Measurements from ENCODE around the gene SLC35F5. TPM values are rescaled to one million over a fixed set of nuclear protein-coding genes. Genes with fewer than 3 reads are reported as not detected.

Gene SLC35F5
- total and polyA plus RNA-seq, 2 experiments from 2014 or later: 10.9 to 30.5 TPM

- no peak overlapping the region for H3K27ac ChIP-seq (ENCODE audit: low read depth)
- no peak for ATAC-seq
- no peak overlapping the region for H3K27ac Mint-ChIP-seq
These were observed 71.0 kb downstream of the SLC35F5 start for GRCh38 chr2:113685471-113685870.

More at GRCh38 chr2:113685471-113685870, 71.0 kb downstream of the SLC35F5 start:
- Histone ChIP-seq H3K79me2 (replicated peaks; ENCODE audit: insufficient read depth) (no peaks in the 10 kb centered on the region), H3K27me3 (ENCODE audit: insufficient read depth) (peaks cover 15% of the 10 kb centered on the region), H4K20me1 (replicated peaks; ENCODE audit: insufficient read depth) (peaks cover 2% of the 10 kb centered on the region; the same call in 1 of the 2 replicates), H3F3A (replicated peaks; ENCODE audit: low read depth) (no peaks in the 10 kb centered on the region), H3K36me3 (ENCODE audit: insufficient read depth) (no peaks in the 10 kb centered on the region), H3K4me1 (ENCODE audit: insufficient read depth) (no peaks in the 10 kb centered on the region), H3K4me3 (no peak overlapping the region), H3K9me2 (ENCODE audit: insufficient read depth) (no peaks in the 10 kb centered on the region), H3K4me2 (no peak overlapping the region), H2AFZ (no peak overlapping the region)
- Mint-ChIP-seq H3K4me1 (no peaks in the 10 kb centered on the region), H3K4me3 (no peak overlapping the region), H3K36me3 (ENCODE audit: low read depth) (no peaks in the 10 kb centered on the region), H3K9me3 (peaks cover 6% of the 10 kb centered on the region; the same call in 2 of the 3 replicates), H3K27me3 (ENCODE audit: insufficient read depth, low read depth, poor library complexity) (peaks cover 4% of the 10 kb centered on the region)
- no peak for DNase-seq (ENCODE audit: low spot score)
- TF ChIP-seq ZNF462 (CRISPR knock-in tag; IDR thresholded peaks at IDR 0.05): no peak
- TF ChIP-seq ZNF114 (CRISPR knock-in tag; IDR thresholded peaks at IDR 0.05): no peak
- TF ChIP-seq NANOG (IDR thresholded peaks at IDR 0.05; ENCODE audit: borderline replicate concordance): no peak
- TF ChIP-seq ZNF331 (CRISPR knock-in tag; IDR thresholded peaks at IDR 0.05; ENCODE audit: low read depth): no peak
- TF ChIP-seq REST (IDR thresholded peaks at IDR 0.05; ENCODE audit: unreplicated experiment): no peak
- no peak for TF ChIP-seq CTCF (conservative IDR thresholded peaks at IDR 0.05; ENCODE audit: low read depth in 2 of 2)
- no peak for TF ChIP-seq STAT1 (IDR thresholded peaks at IDR 0.05; ENCODE audit: unreplicated experiment)
- TF ChIP-seq JUNB (IDR thresholded peaks at IDR 0.05; ENCODE audit: unreplicated experiment): no peak
- no peak for TF ChIP-seq EZH2phosphoT487 (IDR thresholded peaks at IDR 0.05; ENCODE audit: unreplicated experiment)
- no peak for TF ChIP-seq CREB1 (CRISPR knock-in tag; IDR thresholded peaks at IDR 0.05; ENCODE audit: low read depth)
- TF ChIP-seq ETS1 (IDR thresholded peaks at IDR 0.05): no peak
- no peak for TF ChIP-seq EZH2 (IDR thresholded peaks at IDR 0.05; ENCODE audit: low read depth, unreplicated experiment)
- no peak for TF ChIP-seq POLR2AphosphoS5 (IDR thresholded peaks at IDR 0.05; ENCODE audit: low read depth)

Measured in GM23338 (cell line).